Dendritic cell treated with granulocyte-macrophage colony-stimulating factor and Interleukin-4, amounts not matched to agents 40 ng/mL and 50 ng/mL, for 4 days (primary cell): ENCODE results near the gene RALGDS.

Experiments
- H3K27ac Mint-ChIP-seq: one replicate; pipeline ENCODE4 v1.8.0; 2022; ENCODE audit warnings: mild to moderate bottlenecking, mixed read lengths
- H3K27me3 Mint-ChIP-seq: one replicate; pipeline ENCODE4 v1.8.0; 2022; ENCODE audit warnings: mild to moderate bottlenecking, mixed read lengths
- H3K36me3 Mint-ChIP-seq: one replicate; pipeline ENCODE4 v1.8.0; 2022; ENCODE audit warnings: low read depth, mixed read lengths
- H3K4me1 Mint-ChIP-seq: one replicate; pipeline ENCODE4 v1.8.0; 2022; ENCODE audit warnings: low read depth, mixed read lengths
- H3K4me3 Mint-ChIP-seq: one replicate; pipeline ENCODE4 v1.8.0; 2022; ENCODE audit warnings: mild to moderate bottlenecking, moderate library complexity, mixed read lengths
- H3K9me3 Mint-ChIP-seq: one replicate; pipeline ENCODE4 v1.8.0; 2022; ENCODE audit warnings: mixed read lengths
- intact Hi-C: fragments of 100-400 bp; cut with micrococcal nuclease; formaldehyde crosslinking; loops from one replicate; pipeline ENCODE4 v1.15.0; 2022

RALGDS gene

DNA sequence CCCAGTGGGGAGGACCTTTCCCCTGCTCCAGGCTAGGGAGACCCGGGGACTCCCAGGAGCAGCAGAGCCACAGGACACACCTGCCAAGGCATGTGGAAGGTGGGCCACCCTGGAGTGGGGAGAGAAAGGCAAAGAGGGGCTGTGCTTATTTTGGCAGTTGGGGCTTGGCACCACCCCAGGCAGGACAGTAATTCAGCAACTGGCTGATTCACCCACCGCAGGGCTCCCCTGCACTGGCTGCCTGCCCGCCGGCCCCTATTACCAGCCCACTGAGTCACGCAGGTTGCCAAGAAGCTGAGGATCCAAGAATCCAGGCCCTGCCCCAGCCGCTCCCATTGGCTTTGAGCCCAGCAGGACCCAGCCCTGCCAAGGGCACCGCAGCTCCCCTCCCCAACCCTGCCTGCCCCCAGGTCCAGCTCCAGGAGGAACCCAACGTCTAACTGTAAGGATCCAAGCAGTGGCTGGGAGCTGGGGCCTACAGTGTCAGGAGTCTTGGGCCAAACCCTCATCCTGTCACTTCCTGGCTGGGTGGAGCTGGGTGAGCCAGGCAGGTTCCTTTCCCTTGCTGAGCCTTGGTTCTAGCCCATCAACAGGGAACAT, 14.2 kb upstream of the RALGDS start:
- intact Hi-C loops = no loop called here
- H3K27ac Mint-ChIP-seq = peak overlapping the region; percentile 90
- H3K4me3 Mint-ChIP-seq = no peak overlapping the region
- peaks cover 32% of the 10 kb centered on the region for H3K36me3 Mint-ChIP-seq
- H3K27me3 Mint-ChIP-seq = no peaks in the 10 kb centered on the region
- peaks cover 98% of the 10 kb centered on the region for H3K4me1 Mint-ChIP-seq
- no peaks in the 10 kb centered on the region for H3K9me3 Mint-ChIP-seq

DNA sequence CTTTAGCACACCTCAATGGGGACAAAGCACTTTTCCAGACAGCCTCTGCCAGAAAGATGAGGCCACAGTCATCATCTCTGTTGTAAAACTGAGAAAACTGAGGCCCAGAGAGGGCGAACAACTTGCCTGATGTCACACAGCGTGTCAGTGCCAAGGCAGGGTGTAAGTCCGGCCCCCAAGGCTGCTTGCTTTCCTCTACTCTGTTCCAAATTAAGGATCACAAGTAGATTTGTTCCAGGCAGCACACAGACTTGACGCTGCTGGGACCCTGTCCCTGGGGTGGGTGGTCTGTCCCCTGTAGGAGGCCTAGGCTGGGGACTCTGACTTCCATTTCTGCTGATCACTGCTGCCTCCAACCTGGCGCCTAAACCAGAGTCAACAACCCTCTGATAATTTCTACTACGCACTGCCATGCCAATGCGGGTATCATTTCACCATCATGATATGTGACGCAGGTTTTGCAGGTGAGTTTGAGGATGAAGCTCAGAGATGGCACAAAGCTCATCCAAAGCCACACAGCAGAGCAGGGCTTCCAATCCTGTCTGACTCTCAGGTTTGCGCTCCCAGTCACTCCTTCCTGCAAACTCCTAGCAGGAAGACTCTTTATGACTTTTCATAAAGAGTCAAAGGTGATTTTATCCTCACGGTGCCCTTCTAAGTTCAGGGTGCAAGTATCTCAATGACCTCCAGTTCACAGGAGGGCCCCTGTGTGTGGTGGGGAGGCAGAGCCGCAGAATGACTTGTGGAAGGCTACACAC, 13.5 kb upstream of the RALGDS start:
- Mint-ChIP-seq H3K4me1 (peaks cover 92% of the 10 kb centered on the region), H3K4me3 (no peak overlapping the region), H3K36me3 (peaks cover 33% of the 10 kb centered on the region)

DNA sequence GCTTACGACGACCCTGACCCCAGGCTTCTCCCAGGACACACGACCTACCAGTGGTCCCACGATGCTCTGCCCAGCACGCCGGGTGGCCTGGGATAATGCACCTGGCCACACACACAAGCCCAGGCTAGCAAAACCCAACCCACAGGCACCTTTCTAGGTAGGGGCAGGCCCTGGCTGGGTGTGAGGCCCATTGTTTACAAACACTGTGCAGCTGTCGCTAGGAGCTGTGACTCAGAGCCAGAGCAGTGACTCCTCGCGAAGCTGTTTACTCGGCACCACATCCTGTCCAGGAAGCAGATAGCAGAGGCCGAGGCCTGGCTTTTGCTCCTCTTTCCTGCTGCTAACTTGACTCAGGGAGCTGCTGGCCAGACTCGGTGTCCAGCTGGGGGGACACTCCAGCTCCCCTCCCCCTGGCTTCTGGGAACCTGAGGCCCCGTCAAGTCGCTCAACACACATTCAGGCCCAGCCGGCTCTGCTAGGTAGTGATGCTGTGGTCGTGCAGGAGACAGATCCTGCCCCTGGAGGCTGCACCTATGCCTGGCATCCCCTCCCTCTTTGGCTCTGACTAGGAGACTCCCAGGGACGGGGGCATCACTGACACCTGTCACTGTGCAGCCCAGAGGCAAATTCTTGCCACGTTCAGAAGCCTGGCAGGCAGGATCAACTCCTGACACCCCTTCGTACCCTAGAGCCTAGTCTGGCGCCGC, 12.8 kb upstream of the RALGDS start:
- Mint-ChIP-seq H3K4me3 (peak overlapping the region; percentile 37), H3K4me1 (peaks cover 84% of the 10 kb centered on the region), H3K27ac (peak overlapping the region; percentile 90), H3K27me3 (no peaks in the 10 kb centered on the region), H3K9me3 (no peaks in the 10 kb centered on the region), H3K36me3 (peaks cover 32% of the 10 kb centered on the region)
- intact Hi-C loops = no loop called here

More for the DNA sequence above, 13.5 kb upstream of the RALGDS start:
- H3K27ac Mint-ChIP-seq = peak overlapping the region; percentile 90
- no peaks in the 10 kb centered on the region for H3K9me3 Mint-ChIP-seq
- no peaks in the 10 kb centered on the region for H3K27me3 Mint-ChIP-seq
- intact Hi-C loops = no loop called here

DNA sequence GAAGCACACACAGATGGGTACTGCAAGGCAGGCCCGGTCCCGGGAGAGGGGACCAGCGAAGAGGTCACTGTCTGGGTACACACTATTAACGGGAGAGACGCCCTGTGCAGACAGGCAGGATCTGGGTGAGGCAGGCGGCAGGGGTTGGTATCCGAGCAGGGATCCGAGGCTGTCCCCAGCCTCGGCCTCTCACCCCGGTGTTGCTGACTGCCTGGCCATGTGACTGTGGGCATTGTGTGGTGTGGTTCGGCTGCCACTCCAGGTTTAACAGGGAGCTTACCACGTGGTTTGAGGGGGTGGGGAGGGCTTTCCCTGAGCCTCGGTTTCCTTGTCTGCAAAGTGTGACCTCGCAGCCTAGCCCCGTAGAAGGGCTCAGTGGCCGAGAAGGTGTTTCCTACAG, 11.1 kb upstream of the RALGDS start:
- Mint-ChIP-seq H3K27me3 (no peaks in the 10 kb centered on the region), H3K4me1 (peaks cover 82% of the 10 kb centered on the region), H3K27ac (peak overlapping the region; percentile 90), H3K36me3 (peaks cover 43% of the 10 kb centered on the region), H3K9me3 (no peaks in the 10 kb centered on the region), H3K4me3 (peak overlapping the region; percentile 9)
- intact Hi-C loops = no loop called here

DNA sequence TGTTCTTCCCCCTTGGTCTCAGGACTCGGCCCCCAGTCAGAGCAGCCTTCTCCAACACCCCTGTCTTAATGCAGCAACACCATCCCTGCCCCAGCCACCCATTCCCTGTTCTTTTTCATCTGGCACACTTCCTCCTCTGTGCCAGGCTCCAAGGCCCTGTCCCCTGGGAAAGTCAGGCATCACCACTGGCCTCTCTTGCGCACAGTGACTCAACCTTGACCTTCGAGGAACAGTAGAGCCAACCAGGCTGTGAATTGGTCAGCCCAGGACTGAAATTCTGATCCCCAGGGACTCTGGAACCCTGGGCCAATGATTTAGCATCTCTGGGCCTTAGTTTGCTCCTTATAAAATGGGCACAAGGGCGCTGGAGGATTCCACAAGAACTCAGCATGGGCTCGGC, 10.5 kb upstream of the RALGDS start:
- H3K27me3 Mint-ChIP-seq = no peaks in the 10 kb centered on the region
- peaks cover 43% of the 10 kb centered on the region for H3K36me3 Mint-ChIP-seq
- H3K4me3 Mint-ChIP-seq = no peak overlapping the region
- peaks cover 82% of the 10 kb centered on the region for H3K4me1 Mint-ChIP-seq
- peak overlapping the region; percentile 90 for H3K27ac Mint-ChIP-seq
- intact Hi-C loops = no loop called here
- no peaks in the 10 kb centered on the region for H3K9me3 Mint-ChIP-seq

DNA sequence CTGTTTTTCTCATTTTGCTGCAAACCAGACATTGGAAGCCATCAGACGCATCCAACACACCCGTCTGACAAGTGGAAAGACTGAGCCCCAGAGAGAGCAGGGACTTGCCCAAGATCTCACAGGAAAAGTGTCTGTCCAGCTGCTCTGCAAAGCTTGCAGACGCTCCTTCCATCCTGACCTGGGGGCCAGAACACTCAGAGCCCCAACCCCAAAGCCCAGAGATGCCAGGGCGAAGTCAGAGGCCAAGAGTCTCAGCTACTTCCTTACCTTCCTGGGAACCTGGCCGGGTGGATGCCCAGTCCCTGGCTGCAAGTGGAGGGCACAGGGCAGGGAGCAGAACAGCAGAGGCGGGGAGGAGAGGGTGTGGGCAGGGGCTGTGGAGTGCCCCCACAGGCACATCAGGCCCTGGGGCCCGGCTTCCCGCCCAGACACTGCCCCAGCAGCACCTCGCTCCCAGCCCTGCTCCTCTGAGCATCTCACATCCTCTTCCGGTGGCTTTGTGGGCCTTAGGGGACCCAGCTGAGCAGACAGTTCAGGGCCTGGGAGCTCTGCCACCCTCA, 9.7 kb upstream of the RALGDS start:
- intact Hi-C loops = no loop called here
- H3K4me1 Mint-ChIP-seq = peaks cover 82% of the 10 kb centered on the region
- peak overlapping the region; percentile 90 for H3K27ac Mint-ChIP-seq
- peaks cover 38% of the 10 kb centered on the region for H3K36me3 Mint-ChIP-seq
- H3K27me3 Mint-ChIP-seq = no peaks in the 10 kb centered on the region
- H3K9me3 Mint-ChIP-seq = no peaks in the 10 kb centered on the region
- H3K4me3 Mint-ChIP-seq = no peak overlapping the region

DNA sequence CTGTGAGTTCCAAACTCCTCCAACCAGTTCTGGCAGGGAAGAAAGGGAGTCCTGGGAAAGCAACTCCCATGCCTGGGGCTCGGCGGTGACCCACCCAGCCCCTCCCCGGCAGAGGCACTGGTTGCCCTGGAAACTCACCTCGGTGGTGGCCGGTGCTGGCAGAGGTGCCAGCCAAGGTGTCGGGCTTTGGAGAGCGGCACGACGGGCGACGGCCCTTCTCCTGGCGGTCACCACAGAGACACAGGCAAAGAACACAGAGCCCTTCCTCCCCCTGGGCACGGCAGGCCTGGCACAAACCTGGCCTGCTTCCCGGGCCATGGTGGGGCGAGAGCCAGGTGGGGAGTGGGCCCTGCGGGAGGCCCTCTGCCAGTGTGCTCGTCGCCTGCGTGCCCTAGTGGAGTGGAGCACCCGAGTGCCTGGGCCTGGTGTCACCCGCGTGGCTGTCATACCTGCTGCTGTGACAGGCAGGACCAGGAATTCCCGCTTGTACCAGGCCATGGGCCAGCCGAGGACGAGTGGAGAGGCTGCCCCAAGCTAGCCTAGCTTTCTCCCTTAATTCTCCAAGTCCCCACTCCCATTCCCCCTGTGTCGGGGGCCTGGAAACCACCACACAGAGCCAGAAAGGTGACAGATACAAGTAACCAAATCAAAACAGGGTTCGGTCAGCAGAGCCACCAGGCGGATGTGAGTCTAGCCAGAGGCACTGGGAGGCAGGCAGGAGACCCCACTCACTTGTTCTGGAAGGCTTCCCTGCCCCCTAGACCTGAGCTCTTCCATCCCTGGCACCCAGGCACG, 8.2 kb upstream of the RALGDS start:
- no peaks in the 10 kb centered on the region for H3K9me3 Mint-ChIP-seq
- peaks cover 82% of the 10 kb centered on the region for H3K4me1 Mint-ChIP-seq
- intact Hi-C loops = no loop called here
- H3K27ac Mint-ChIP-seq = peak overlapping the region; percentile 90
- no peak overlapping the region for H3K4me3 Mint-ChIP-seq
- no peaks in the 10 kb centered on the region for H3K27me3 Mint-ChIP-seq
- H3K36me3 Mint-ChIP-seq = peaks cover 37% of the 10 kb centered on the region

DNA sequence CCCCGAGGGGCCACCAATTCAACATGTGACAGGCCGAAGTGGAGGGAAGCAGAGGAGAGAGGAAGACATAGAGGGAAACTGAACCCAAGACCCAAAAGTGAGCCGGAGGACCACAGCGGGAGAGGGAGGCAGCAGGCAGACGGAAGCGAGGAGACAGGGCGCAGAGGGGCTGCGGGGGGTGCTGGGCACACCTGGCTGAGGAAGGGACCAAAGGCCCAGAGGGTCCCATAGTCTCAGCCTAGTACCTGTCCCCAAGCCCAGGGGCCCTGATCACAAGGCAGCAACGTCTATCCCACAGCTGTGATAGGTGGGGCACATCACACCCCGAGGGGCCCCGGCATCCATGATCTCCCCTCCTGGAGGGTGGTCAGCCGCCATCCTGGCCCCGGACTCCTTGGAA, 7.1 kb upstream of the RALGDS start:
- no peaks in the 10 kb centered on the region for H3K9me3 Mint-ChIP-seq
- H3K27ac Mint-ChIP-seq = peak overlapping the region; percentile 74
- intact Hi-C loops = no loop called here
- no peak overlapping the region for H3K4me3 Mint-ChIP-seq
- H3K27me3 Mint-ChIP-seq = no peaks in the 10 kb centered on the region
- peaks cover 82% of the 10 kb centered on the region for H3K4me1 Mint-ChIP-seq
- peaks cover 32% of the 10 kb centered on the region for H3K36me3 Mint-ChIP-seq

DNA sequence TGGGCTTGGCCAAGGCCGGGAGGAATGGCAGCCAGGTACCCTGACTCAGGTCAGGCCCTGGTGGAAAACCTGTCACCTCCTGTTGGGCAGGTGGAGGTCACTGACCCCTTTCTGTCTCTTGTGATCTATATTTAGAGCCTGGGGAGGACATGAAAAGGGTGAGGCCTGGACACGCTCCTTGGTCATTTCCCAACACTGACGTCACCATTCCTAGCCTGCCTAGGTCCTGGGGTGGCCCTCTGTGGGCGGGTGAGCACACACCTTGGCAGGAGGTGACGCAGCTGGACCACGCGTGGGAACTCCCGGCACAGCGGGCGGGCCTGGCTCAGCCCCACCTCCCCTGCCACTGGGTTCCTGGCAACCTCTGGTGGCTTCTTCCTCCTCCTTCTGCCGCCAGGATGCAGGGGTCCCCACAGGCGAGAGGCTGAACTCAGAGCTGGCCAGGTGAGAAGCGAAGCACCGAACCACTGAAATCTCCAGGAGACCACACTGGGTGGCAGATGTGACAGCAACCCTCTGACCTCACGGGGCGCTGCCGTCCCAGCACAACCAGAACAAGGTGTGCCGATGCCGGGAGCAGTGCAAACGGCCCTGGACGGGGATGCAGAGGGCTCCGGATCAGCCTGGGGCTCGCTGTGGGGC, 6.4 kb upstream of the RALGDS start:
- intact Hi-C loops = no loop called here
- Mint-ChIP-seq H3K36me3 (peaks cover 31% of the 10 kb centered on the region), H3K4me1 (peaks cover 83% of the 10 kb centered on the region), H3K27ac (peak overlapping the region; percentile 74), H3K27me3 (no peaks in the 10 kb centered on the region), H3K4me3 (peak overlapping the region; percentile 28), H3K9me3 (no peaks in the 10 kb centered on the region)

DNA sequence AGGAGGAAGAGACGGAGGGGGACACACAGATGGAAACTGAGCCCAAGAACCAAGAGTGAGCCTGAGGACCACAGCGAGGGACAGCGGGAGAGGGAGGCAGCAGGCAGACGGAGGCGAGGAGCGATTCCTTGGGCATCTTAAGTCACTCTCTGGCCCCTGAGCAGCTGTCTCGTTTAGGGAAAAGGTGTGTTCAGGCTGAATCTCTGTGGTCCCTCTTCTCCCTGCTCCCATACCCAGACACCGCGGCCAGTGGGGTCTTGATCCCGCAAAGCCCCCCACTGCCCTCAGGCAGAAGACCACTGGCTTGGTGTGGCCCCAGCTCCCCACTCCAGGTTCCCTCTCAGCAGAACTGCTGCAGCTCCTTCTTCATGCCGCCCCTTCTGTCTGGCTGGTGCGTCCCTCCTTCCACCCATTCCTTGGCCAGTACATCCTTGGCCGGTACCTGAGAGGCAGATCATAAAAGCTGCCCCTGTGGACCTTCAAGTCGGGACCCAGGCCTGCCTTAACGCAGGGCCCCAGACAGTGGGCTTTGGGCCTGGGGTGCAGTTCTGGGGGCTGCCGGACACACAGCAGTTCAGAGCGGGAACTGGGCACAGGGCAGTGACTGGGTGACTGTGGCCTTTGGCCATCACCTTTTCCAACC, 5.8 kb upstream of the RALGDS start:
- Mint-ChIP-seq H3K4me3 (peak overlapping the region; percentile 71), H3K27me3 (no peaks in the 10 kb centered on the region), H3K27ac (peak overlapping the region; percentile 74), H3K36me3 (peaks cover 24% of the 10 kb centered on the region), H3K4me1 (peaks cover 83% of the 10 kb centered on the region), H3K9me3 (no peaks in the 10 kb centered on the region)
- intact Hi-C loops = no loop called here

DNA sequence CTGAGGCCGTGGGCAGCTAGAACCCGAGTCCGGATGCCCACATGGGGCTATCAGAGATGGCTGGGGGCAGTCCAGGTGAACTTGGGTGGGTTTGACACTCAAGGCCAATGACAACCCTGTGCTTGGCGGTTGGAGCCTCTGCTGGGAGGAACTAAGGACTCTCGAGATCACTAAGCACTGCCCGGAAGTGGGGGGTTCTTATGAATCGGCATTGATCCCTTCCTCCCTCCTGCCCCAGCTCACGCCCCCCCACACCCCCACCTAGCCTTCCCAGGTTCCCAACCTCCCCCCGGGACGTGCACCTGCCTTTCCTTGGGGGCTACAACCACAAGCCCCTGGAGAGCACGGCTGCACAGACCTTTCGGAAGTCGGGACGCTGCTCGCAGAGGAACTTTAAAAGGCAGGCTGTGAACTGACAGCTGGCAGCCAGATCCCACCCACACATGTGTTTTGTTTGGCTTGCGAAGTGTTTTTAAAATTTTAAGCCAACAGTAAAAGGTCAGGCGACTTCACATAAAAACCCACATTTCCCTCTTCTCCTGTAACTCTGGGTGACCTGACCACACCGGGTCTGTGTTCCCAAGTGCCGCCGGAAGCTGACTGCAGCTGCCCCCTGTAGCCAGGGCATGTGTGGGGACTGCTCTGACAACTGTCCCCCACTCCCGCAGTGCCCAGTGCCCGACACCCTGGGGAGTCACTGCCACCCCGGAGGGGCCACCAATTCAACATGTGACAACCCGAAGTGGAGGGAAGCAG, 5.1 kb upstream of the RALGDS start:
- H3K36me3 Mint-ChIP-seq = peaks cover 23% of the 10 kb centered on the region
- H3K4me1 Mint-ChIP-seq = peaks cover 82% of the 10 kb centered on the region
- intact Hi-C loops = no loop called here

DNA sequence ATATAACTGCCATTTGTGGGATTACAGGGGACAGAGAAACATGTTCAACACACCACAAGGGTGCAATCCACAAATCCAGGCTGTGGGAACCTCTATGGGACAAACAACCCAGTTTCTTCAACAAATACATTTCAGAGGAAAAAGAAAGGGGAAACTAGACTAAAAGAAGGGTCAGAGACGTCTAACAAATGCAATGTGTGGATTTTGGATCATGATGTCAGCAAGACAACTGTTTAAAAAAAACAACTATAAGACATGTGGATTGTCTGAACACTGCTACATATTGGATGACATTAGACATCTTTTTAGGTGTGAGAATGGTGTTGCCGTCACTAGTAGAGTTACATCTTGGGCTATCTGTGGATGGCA, 3.9 kb upstream of the RALGDS start:
- H3K36me3 Mint-ChIP-seq = peaks cover 25% of the 10 kb centered on the region

More for the DNA sequence above, 5.1 kb upstream of the RALGDS start:
- peak overlapping the region; percentile 71 for H3K4me3 Mint-ChIP-seq
- peak overlapping the region; percentile 74 for H3K27ac Mint-ChIP-seq
- no peaks in the 10 kb centered on the region for H3K9me3 Mint-ChIP-seq
- no peaks in the 10 kb centered on the region for H3K27me3 Mint-ChIP-seq

More for the DNA sequence above, 3.9 kb upstream of the RALGDS start:
- H3K4me1 Mint-ChIP-seq = peaks cover 74% of the 10 kb centered on the region
- peak overlapping the region; percentile 10 for H3K4me3 Mint-ChIP-seq
- peak overlapping the region; percentile 74 for H3K27ac Mint-ChIP-seq
- no peaks in the 10 kb centered on the region for H3K27me3 Mint-ChIP-seq
- intact Hi-C loops = no loop called here
- no peaks in the 10 kb centered on the region for H3K9me3 Mint-ChIP-seq
